NCI-H524 (cell line): Measurements from ENCODE around the gene DDX23.

Source experiments
- DNase-seq, 2 experiments: peaks; one replicate each; lab custom pipeline; 2025; lab: John Stamatoyannopoulos, UW

Gene DDX23

GRCh38 chr12:48823281-48823680, 28.7 kb downstream of the DDX23 start:
- DNase-seq, result no peak

DNA sequence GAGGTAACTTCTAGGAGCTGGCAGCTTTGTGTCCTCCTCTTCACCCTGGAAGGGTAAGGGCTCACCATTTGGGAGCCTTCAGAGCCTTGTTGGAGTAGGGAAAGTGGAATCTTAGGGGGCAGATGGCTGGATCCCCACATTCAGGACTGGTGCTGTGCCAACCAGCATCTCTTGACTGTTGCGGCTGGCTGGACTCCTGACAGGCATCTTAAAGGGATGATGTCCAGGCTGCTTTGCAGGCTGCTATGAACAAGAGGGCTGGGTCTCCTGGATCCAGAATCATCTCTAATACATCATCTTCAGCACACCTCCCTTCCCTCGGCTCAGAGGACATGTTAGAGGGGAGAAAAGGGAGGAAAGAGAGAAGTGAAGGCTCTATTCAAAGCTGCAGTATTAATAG, 29.3 kb downstream of the DDX23 start:
- DNase-seq, result no peak

DNA sequence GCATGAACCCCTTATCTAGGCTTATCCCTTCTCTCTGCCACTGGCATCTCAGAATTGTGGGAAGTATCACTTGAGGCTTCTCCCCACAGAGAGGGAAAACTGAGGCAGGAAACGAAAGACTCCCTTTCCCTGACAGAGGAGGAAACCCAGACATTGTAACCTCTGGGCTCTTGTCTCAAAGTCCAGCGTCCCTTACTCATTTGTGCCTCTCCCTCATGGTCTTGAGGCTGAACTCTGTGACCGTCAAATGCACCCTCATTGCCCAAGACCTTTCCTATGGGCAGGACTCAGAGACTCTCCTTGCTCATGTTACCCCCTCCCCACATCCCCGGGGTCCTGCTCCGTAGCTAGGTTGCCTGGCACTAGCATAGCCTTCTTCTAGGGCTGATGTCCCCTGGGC, 29.8 kb downstream of the DDX23 start:
- no peak for DNase-seq

DNA sequence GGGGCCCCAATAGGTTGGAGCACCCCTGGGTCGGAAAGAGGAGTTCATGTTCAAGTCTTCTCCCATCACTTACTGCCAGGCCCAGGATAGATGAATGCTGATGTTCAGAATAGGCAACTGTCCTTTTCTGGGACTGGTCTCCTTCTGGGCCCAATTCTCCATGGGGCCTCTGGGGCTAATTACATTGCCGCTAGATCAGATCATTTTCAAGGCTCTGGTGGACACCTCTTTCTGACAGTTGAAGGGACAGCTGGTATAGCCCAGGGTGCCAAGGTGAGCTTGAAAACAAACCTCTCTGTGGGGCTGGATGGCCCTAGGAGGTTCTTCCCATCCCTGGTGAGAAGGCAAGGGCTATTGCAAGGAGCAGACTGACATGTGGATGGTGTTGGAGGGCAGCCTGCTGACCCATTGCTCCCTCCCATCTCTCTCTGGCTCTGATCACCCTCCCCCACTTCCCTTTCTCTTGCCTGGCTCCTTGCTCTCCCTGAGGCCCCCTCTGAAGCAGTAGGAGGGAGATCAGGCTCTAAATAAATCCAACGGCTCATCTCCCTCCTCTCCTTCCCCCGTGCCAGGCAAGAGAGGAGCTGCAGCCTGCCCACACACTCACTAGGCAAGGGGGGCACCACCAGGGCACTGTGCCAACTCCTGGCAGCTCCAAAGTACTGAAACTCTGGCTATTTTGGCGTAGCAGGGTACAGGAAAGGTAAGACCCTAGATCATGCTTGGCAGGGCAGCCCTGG, 31.8 kb downstream of the DDX23 start:
- no peak for DNase-seq

DNA sequence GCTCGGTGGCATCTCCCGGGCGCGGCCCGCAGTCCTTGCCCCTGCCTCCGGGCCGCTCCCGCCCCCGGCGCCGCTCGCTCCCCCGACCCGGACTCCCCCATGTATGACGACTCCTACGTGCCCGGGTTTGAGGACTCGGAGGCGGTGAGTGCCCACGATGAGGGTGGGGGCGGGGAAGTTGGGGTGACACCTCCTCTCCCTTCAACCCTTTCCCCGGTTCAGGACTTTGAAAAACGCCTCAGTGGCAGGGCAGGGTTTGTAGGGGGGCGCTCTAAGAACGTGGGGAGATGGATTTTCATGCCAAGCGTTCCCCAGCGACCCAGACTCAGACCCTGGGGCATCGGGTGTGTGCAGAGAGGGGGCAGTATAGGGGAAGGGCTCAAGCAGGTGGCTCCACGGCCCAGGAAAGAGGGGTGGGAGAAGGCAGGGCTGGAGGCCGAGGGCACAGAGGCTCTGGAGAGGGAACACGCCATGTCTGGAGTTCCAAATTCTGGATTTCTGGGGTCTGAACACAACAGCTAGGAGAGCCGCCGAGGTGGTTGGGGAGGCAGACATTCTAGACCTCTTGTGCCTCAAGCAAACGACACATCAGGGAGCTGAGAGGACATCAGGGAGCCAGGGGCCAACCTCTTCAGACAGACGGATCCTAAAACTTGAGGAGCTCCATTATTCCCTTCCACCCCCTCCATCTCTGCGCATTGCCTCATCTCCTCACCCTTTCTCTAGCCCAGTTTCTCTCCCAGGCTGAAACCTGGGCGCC, 33.0 kb downstream of the DDX23 start:
- peak; percentile 49 to 53 for DNase-seq

- DNase-seq, result peak; percentile 49 to 53
Observed at GRCh38 chr12:48817873-48818830, 33.8 kb downstream of the DDX23 start, which contains the start of gene CACNB3. TSS of gene CACNB3 (plus strand) at chr12:48818496. CDS start at chr12:48818930, 434 bp downstream.

DNA sequence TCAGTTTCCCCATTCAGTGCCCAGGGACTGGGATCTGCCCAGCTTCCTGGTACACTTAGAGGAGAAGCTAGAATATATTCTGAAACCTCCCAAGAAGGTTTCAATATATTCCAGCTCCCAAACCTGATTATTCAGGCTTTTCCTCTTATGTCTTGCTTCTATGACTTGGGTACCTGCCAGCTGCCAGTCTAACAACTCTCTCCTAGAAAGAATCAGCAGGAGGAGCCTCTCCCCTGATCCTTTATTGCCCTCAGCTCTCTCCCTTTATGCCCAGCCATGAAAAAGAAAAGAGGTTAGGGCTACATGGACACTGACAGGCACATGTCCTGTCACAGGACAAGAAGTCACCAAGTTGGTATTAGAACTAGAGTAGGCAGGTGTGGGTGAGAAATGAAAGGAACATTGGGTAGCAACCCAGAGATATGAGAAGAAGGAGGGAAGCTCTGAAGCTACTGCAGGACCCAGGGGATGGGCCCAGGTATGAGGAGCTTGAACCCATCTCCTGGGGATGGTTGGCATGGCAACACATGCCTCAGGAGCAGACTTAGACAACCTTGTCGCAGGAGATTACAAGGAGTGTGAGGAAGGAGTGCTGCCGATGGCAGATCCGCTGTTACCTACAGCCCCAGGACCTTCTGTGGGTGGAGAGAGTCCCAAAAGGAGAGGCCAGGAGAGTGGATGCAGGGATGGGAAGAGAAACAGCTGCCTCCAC, 35.7 kb downstream of the DDX23 start:
- no peak for DNase-seq

- DNase-seq, result peak; percentile 44 to 57
Observed at GRCh38 chr12:48815126-48816110, 36.5 kb downstream of the DDX23 start.

- peak in 1 of 2 experiments; percentile 61 for DNase-seq
Observed at GRCh38 chr12:48814262-48815125, 37.5 kb downstream of the DDX23 start.

GRCh38 chr12:48813465-48814261, 38.3 kb downstream of the DDX23 start:
- DNase-seq, result no peak

GRCh38 chr12:48812389-48812788, 39.6 kb downstream of the DDX23 start:
- no peak for DNase-seq

- no peak for DNase-seq
Observed at GRCh38 chr12:48811437-48812090, 40.4 kb downstream of the DDX23 start.

GRCh38 chr12:48810903-48811431, 41.0 kb downstream of the DDX23 start:
- no peak for DNase-seq

GRCh38 chr12:48807981-48808380, 44.0 kb downstream of the DDX23 start:
- no peak for DNase-seq

DNA sequence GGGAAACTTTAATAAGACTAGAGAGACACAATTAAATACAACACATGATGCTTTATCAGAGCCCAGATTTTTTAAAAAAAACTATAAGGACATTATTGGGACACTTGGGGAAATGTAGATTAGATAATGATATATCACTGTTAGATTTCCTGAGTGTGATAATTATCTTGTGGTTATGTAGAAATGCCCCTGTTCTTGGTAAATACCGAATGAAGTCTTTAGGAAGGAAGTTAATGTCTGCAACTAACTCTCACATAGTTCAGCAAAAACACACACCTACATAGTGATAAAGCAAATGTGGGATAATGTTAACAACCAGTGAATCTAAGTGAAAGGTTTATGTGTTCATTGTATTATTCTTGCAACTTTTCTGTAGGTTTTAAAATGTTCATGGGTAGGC, 48.3 kb downstream of the DDX23 start:
- no peak for DNase-seq

- no peak for DNase-seq
Observed at GRCh38 chr12:48800971-48801370, 51.0 kb downstream of the DDX23 start.

- no peak for DNase-seq
Observed at GRCh38 chr12:48800457-48800856, 51.5 kb downstream of the DDX23 start.

- no peak for DNase-seq
Observed at GRCh38 chr12:48796976-48797375, 55.0 kb downstream of the DDX23 start.
